ENCODE measurements around the gene RNF40.
A peak's percentile ranks its signal among the peaks of the same experiment; 100 is the strongest.

Gene RNF40

GRCh38 chr16:30741461-30741914 lies 20.6 kb upstream of the RNF40 start:
- no peak for DNase-seq

GRCh38 chr16:30743716-30744115 lies 18.4 kb upstream of the RNF40 start:
- DNase-seq, result no peak

- DNase-seq, result no peak
These were observed 17.9 kb upstream of the RNF40 start for GRCh38 chr16:30744183-30744582.

- no peak for DNase-seq
These were observed 17.0 kb upstream of the RNF40 start for GRCh38 chr16:30745082-30745481.

GRCh38 chr16:30746638-30747175 lies 15.4 kb upstream of the RNF40 start:
- no peak for DNase-seq

- DNase-seq, result no peak
These were observed 14.8 kb upstream of the RNF40 start for GRCh38 chr16:30747331-30747730.

GRCh38 chr16:30747799-30748633 lies 14.1 kb upstream of the RNF40 start, which contains the start of gene PHKG2:
Gene PHKG2, plus strand, starts transcription at chr16:30748425. Its CDS starts 396 bp downstream, at chr16:30748821.
- DNase-seq, result peak; percentile 93

GRCh38 chr16:30748634-30749445 lies 13.3 kb upstream of the RNF40 start:
- DNase-seq, result no peak

- DNase-seq, result no peak
These were observed 11.9 kb upstream of the RNF40 start for GRCh38 chr16:30750201-30750600.

GRCh38 chr16:30750876-30751465 lies 11.2 kb upstream of the RNF40 start:
- no peak for DNase-seq

- no peak for DNase-seq
These were observed 8.5 kb upstream of the RNF40 start for GRCh38 chr16:30753596-30753995.

GRCh38 chr16:30755955-30756780 lies 6.0 kb upstream of the RNF40 start:
- DNase-seq, result no peak

GRCh38 chr16:30756781-30757100 lies 5.4 kb upstream of the RNF40 start:
- DNase-seq, result no peak

- DNase-seq, result no peak
These were observed 4.8 kb upstream of the RNF40 start for GRCh38 chr16:30757316-30757715.

- DNase-seq, result no peak
These were observed 3.1 kb upstream of the RNF40 start for GRCh38 chr16:30758988-30759491.

- no peak for DNase-seq
These were observed 2.0 kb upstream of the RNF40 start for GRCh38 chr16:30760001-30760559.

- no peak for DNase-seq
These were observed 1.3 kb upstream of the RNF40 start for GRCh38 chr16:30760577-30761426.

- peak; percentile 28 for DNase-seq
These were observed 645 bp upstream of the RNF40 start for GRCh38 chr16:30761427-30761927.

GRCh38 chr16:30762991-30763725 lies 1.0 kb downstream of the RNF40 start:
- no peak for DNase-seq

- no peak for DNase-seq
These were observed 2.0 kb downstream of the RNF40 start for GRCh38 chr16:30764086-30764485.
